Measurements from ENCODE around the gene MEP1A.
"Not testable (repeated sequence)": the region's sequence is repeated elsewhere in the genome, so short reads cannot be mapped to it uniquely, and the experiment has no call there.

Gene MEP1A

DNA sequence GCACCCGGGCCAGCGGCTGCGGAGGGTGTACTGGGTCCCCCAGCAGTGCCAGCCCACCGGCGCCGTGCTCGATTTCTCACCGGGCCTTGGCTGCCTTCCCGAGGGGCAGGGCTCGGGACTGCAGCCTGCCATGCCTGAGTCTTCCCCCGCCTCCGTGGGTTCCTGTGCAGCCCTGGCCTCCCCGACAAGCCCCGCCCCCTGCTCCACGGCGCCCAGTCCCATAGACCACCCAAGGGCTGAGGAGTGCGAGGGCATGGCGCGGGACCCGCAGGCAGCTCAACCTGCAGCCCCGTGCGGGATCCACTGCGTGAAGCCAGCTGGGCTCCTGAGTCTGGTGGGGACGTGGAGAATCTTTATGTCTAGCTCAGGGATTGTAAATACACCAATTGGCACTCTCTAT is 18.5 kb upstream of the MEP1A start:
- not testable (repeated sequence) for DNase-seq (ENCODE audit: insufficient read length, low spot score); FAIRE-seq

DNA sequence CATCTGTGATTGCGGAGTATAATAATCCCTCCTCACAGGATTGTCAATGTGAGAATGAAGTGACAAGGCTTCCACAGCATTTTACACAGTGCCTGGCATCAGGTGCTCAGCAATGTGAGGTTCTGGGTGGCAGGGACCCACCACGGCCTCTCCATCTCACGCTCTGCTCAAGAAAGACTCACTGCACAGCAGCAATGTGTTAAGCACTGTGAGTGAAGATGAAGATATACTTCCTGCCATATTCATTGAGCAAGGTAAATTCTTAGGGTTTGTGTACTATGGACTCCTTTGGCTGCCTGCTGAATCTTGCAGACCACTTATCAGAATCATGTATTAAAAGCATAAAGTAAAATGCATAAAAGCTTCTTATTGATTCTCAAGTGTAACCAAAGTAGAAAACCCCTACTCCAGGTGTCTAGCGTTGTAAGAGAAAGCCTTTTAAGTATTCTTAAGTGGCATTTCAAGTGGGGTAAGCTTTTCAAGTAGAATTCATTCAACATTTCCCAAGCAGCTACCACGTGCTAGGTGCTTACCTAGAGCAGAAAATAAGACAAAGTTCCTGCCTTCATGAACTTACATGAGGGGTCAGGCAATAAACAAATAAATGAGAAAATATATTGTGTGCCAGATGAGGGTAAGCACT is 17.0 kb upstream of the MEP1A start:
- FAIRE-seq (no peak), DNase-seq (ENCODE audit: insufficient read length, low spot score) (no peak)

DNA sequence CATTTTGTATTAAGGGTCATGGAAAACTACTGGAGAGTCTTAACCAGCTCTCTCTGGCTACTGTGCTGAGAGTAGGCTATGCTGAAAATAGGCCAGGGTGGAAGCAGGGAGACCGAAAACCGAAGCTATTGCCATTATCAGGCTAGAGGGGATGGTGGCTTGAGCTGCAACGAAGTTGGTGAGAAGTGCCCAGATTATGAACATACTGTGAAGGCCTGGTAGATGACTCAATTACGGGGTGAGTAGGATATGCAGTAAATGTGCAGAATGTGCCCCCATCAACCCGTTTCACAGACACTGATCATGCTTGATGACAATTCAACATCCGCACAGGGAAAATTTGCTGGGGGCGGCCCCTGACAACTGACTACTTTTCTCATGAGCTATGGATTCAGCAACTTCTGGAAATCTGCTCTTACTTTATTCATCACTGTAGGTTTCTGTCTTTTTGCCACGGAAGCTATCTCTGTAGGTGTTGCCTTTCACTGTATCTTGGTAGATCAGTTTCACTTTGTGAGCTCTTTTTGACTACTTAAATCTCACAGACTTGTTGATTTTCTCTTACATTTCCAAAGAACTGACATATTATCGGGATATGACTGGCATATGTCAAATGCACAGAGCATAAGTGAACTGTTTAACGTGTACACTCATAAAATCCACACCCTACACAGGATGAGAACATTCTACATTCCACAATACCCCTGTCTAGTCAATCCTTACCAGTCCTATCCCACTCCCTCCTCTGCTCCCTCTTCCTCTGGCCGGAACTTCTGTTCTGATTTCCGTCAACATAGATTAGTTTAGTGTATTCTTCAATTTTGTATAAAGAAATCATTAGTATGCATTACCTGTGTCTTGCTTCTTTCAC is 15.5 kb upstream of the MEP1A start:
- no peak for FAIRE-seq
- no peak for DNase-seq (ENCODE audit: insufficient read length, low spot score)

DNA sequence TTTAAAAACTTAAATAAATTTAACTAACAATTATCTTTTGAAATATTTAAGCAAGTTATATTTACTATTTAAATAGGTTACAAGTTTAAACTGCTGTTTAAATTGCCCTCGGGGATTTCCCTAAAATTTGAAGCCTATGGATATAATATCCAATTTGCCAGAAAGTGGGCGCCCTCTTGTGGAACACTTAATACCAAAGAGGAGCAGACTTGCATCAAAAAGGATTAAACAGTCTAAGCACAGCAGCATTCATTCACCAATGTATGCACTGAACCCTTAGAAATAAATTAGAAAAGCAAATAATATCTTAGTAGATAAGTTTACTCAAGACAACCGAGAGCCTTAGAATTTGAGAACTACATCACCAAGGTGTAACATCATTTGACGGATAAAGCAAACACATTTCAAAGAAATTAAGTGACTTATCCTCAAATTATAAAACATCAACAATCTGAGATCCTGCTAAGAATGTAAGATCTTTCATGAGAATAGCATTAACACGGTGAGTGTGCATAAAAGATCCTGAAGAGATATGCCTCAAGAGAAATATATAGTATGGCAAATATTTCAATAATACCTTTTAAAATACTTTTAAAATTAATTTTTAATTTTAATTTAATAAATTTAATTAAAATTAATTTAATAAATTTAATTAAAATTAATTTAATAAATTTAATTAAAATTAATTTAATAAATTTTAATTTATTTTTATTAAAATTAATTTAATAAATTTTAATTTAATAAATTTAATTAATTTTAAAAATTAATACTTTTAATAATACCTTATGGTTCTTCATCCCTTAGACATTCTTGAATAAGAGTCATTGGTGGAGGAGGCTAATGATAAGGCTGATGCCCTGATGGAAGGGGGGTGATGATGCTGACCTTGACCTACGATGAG is 11.5 kb upstream of the MEP1A start:
- no peak for FAIRE-seq
- DNase-seq (ENCODE audit: insufficient read length, low spot score) = no peak

DNA sequence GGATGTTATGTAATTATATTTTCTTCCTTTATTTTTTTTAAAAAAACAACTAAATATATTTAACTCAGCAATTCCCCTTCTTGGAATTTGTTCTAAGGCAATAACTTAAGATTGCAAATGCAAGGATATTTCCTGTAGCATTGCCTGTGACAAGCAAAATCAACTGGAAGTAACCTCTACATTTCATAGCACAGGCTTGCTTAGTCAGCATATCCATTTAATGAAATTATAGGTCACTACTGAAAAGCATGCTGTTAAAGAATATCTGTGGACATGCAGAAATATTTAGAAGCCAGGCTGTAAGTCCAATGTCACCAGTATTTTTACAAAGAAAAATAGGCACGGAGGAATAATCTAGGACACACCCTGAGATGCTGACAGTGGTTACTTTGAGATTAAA is 8.7 kb upstream of the MEP1A start:
- DNase-seq (ENCODE audit: insufficient read length, low spot score) (no peak), FAIRE-seq (no peak)

DNA sequence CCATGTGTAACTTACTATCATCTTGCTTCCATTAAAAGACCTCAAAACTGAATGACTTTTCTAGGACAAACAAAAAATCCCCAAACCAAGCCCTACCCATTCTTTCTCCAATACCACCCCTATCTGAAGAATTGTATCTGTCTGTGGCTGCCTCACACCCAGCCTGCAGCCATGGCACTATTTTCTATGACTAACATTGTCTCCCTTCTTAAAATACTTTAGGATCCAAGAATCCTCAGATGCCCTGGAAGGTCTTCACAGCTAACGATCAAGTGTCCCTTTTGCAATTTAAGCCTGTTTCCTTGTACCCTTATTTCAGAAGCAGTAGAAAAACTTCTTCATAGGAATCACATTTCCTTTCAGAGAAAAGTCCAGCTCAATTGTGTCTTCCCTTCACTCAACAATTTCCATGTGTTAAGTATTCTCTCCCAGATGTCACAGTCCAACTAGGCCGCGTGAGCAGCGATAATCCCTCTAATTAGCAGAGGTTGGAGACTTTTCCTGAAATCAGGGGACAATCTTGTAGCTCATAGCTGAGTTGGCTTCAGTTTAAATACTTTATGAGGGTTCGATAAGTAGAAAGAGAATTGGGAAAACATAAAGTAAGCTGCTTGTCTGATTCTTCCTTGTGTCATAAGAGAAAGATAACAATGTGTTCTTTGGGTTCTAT is 5.2 kb upstream of the MEP1A start:
- FAIRE-seq (no peak), DNase-seq (ENCODE audit: insufficient read length, low spot score) (no peak)

DNA sequence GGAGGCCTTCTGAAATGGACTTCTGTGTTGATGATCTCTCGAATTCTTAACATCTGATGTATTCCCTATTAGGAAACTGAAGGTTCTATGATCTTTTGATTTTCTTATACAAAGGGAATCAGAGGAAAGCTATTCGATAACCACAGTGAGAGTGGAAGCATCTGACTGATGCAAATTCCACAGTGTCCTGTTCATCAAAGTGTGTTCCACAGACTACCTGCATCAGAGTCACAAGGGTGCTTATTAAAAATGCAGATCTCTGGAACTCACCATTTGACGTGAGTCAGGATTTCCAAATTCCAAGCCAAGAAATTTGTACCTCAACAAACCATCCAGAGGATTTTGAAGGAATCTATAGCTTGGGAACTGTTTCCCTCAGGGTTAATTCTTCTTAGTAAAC is 4.4 kb upstream of the MEP1A start:
- no peak for FAIRE-seq
- no peak for DNase-seq (ENCODE audit: insufficient read length, low spot score)

DNA sequence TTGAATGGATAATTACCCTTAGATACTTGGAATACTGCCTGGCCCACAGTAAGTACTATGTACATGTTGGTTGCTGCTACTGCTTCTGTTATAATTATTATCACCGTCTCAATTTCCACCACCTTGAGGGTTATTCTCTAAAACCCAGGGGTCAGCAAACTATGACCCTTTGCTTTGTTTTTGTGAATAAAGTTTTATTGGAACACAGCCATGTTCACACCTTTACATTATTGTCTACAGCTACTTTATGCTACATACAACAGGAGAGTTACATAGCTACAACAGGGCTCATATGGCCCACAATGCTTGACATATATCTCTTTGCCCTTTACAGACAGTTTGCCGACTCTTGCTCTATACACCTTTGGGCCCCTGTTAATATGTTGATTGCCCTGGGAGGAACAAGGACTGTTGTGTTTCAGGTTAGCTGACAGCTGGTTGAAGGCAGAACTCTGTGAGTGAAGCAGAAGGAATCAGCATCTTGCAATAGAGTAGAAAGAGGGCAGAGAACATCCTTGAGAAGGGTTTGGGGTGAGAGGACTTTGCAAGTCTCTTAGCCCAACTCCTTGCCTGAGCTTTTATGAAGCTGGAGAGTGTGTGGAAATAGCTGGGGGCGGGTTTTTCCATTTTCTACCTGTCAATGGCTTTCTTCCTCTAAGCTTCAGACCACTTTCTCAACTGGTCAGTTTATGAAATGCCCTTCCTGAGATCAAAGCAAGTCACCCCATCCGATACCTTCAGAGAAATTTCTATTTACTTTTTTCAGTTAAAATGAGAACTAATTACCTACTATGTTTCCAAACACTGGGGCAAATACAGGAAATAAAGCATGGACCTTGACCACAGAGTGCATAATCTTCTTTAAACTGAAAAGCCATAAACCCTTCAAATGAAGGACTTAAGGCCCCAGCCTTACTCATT is 3.5 kb upstream of the MEP1A start:
- DNase-seq (ENCODE audit: insufficient read length, low spot score) (no peak), FAIRE-seq (no peak)

DNA sequence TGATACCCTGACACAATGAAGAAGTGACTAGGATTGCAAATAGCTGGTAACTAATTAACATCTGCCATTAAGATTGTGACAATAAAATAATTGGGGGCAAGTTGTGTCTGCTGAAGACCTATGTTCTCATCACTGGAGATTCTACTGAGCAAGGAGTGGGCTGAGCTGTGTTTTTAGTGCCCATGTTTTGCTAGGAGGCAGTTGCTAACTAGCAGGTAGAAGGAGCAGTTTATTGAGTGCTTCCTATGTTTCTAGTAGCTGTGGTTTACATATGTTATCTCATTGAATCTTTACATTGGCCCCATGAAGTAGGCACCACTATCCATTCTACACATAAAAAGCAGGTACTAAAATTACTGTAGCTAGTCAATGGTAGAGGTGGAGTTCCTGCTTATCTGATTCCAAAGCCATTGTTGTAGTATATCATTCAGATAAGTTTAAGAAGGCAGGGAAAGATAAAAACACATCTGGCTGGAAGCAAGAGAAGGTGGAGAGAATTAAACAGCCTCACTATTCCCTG is 2.8 kb upstream of the MEP1A start:
- DNase-seq (ENCODE audit: insufficient read length, low spot score) (no peak), FAIRE-seq (no peak)

DNA sequence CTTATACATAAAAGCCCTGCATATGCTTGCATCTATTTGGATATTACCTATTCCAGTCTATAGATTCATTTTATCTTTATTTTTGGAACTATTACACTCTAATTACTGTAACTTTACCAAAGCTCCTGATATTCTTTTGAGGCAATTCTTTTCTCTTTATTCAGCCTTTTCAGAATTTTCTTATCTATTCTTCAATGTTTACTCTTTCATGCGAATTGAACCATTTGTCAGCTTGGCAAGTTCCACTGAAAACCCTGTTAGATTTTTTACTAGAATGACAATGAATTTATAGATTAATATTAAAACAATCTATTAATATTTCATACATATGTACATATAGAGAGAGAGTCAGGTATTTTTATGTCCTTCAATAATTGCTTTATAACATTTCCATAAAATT is 554 bp upstream of the MEP1A start:
- DNase-seq (ENCODE audit: insufficient read length, low spot score) (no peak), FAIRE-seq (no peak)

DNA sequence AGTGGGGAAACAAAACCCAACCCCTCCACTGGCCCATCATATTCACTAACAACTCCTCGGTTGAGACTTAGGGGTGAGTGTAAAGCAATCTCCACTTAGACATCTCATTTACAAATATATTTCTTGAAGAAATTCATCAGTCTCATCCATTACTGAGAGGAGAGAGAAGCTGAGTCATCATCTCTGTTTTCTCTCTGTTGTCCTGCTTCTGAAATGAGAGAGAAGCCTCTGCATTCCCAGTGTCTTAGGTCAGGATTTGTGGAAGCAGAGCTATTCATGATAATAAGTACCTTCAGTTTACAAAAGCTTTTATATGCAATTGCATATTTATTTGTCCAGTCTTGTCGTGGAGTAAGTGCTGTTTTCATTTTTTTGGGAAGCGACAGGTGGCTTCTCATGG is 879 bp downstream of the MEP1A start:
- FAIRE-seq (no peak), DNase-seq (ENCODE audit: insufficient read length, low spot score) (no peak)

DNA sequence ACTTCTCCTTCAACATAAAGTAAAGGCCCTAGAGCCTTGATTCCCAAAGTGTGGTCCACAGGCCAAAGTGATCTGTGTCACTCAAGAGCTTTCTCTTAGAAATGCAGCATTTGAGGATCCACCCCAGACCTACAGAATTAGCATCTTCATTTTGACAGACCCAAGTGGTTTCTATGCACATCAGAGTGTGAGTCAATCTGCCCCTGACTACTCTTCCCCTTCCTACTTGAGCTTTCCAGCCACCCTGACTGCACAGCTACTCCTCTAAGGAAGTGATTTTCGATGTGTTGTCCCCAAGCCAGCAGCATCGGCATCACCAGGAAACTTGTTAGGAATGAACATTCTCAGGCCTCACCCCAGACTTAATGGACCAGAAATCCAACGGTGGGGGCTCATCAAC is 2.6 kb downstream of the MEP1A start:
- DNase-seq (ENCODE audit: insufficient read length, low spot score) = no peak
- FAIRE-seq = no peak

DNA sequence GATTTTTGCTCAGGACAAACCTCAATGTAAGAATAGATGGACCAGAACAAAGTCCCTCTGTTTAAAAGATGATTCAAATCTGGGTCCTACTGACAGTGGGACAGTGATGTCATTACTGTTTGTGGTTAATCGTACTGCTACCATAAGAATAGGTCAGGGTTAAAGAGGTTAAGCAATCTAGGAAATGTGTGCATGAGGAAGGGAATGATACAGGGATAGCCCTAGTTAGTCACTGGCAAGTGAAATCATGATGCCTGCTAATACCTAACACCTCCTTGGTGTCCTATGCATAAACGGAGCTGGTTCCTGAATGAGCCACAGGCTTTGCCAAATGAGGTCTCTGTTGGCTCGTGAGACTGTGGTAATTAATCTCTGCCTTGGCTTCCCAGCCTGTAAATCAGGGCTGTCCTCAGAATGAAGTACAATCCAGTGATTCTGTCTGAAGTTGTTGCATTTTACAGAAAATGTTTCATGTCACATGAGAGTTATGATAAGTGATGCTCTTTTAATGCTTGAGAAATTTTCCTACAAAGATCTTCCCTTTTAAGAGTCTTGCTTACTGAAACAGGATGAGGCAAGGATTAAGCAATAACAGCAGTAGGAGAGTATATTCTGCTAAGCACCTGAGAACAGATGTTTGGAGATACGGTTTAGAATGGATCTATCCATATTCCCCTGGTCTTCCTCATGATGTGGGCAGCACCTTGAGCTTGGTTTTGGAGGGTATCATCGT is 3.8 kb downstream of the MEP1A start:
- FAIRE-seq = no peak

DNA sequence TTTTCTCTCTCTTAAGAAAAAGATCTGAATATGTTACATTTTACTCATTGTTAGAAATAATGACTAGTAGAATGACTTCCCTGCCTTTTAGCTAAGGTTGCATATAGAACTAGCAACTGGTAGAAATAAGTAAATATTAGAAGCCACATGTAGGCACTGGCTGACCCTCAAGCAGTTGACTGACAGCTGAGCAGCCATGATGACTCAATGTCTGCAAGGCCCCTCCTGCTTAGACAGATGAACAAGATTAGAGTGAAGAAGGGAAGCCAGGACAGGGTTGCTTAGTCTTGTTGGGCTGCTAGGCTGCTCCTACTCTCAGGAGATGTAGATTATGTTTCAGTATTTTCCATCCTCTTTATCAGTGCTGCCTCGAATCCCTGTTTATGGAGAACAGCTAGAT is 6.5 kb downstream of the MEP1A start:
- DNase-seq (ENCODE audit: insufficient read length, low spot score) (no peak), FAIRE-seq (no peak)

More for the DNA sequence above, 3.8 kb downstream of the MEP1A start:
- no peak for DNase-seq (ENCODE audit: insufficient read length, low spot score)

DNA sequence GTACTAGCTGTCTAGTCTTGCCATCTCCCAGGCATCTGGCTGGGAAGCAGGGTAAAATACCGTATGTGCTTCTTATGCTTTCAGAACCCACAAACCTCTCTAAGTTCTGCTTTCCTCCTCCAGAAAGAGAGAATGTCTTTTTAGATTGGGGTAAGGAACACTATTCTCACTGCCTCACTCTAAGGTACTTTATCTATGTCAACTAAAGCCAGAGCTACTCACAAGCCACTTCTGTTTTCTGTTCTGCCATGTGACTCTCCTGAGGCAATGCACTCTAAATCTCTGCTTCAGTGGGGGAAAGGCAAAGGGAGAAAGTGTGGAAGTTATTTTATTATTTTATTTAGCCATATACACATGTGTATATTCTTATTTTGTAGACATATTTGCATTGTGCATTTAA is 15.6 kb downstream of the MEP1A start:
- DNase-seq (ENCODE audit: insufficient read length, low spot score) = no peak
- FAIRE-seq = no peak

DNA sequence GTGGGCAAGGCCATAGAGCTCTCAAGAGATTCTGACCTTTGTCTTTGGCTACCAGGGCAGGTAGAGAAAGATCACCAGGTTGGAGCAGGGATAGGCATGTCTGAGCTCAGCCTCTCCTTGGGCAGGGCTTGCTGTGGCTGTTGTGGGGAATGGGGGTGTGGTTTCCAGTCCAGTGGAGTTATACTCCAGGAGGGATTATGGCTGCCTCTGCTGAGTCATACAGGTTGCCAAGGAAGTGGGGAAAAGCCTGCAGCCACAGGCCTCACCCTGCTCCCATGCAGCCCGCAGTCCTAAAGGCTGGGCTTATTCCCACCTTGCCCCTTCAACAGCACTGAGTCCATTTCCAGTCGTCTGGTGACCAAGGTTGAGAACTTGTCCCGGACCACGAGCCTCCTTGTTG is 21.9 kb downstream of the MEP1A start:
- DNase-seq (ENCODE audit: insufficient read length, low spot score) = no peak
- no peak for FAIRE-seq

DNA sequence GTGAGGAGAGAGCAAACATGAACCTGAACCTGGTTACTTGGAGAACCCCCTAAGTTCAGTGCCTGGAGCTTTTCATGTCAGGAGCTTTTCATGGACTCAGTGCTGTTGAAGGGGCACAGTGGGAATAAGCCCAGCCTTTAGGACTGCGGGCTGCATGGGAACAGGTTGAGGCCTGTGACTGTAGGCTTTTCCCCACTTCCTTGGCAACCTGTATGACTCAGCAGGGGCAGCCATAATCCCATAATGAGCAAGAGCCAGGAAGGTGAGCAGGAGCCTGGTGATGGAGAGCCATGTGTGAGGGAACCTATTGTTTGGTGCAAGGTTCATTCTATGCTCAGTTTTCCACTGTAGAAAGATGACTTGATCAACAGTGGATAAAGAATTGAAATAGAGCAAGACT is 23.4 kb downstream of the MEP1A start:
- DNase-seq (ENCODE audit: insufficient read length, low spot score) = no peak
- no peak for FAIRE-seq

DNA sequence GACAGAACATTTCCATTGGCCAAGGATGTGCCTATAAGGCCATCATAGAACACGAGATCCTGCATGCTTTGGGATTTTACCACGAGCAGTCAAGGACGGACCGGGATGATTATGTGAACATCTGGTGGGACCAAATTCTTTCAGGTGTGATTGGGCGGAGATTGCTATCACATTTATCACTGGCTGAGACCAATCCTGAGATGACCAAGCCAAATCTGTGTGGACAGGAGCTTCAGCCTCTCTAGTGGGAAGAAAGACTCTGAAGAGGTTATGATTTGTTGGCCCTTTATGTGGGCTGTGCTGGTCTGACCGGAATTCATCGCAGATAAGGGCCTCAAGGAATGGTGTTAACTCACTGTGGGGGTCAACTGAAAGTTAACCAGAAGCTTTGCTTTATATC is 26.4 kb downstream of the MEP1A start:
- DNase-seq (ENCODE audit: insufficient read length, low spot score) (no peak), FAIRE-seq (no peak)

DNA sequence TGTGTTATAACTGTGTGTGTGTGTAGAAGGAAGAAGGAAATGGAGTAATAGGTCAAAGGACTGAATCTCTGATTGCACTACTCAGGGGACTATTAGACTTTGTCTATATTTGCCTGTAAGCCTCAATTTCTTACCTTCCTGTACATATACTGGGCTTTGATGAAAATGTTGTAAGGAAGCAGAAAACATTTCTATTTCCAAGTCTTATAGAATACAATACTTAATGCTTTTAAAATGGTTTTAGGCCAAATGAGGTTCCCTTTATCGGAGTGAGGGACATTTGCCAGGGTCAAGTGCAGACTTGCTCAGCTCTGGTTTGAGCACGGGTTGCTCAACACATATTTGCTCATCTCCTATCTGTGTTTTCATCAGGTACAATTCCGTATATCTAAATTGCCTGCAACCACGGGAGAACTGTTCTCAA is 28.3 kb downstream of the MEP1A start:
- DNase-seq (ENCODE audit: insufficient read length, low spot score) (no peak), FAIRE-seq (no peak)

Data from GM19239 (cell line).